CD4-positive, alpha-beta T cell treated with Interleukin-17A for 4 hours (primary cell): ENCODE results near the gene SOHLH2.

Source experiments
- DNase-seq: peaks from one replicate; pipeline ENCODE4 v3.0.0-alpha.2; 2020; ENCODE audit warnings: mixed read lengths

The SOHLH2 gene

DNA sequence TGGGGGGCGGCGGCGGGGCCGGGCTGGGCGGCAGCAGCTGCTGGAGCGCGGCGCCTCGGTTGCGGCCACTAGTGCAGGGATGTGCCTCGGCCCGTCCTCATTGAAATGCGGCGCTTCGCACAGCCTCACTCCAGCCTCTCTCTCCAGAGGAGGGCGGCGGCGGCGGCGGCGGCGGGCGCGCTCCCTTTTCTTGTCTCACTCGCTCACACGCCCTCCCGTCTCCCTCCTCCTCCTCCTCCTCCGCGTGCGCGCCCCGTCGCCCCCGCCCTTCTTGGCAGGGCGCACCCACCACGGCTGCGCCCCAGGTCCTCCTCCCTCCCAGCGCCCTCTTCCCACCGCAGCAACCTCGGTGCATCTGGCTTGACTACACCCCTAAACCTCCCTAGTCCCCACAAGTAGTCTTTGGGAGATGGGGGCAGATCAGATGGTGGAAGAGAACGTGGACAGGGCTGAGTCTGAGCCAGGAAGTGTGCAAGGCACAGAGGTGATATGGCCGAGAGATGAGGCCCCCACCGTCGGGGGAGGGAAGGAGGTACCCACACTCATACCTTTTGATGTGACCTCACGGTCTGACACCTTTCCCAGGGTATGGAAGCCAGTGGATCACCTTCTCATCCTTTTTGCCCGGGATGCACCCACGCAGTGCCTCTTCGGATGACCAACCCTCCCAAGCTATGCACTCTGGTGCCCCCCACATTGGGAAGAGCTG is 83.0 kb downstream of the SOHLH2 start, which contains the start of gene DCLK1:
Gene DCLK1, minus strand, starts transcription at position 161 of the 709 bp plus-strand sequence.
- no peak for DNase-seq

DNA sequence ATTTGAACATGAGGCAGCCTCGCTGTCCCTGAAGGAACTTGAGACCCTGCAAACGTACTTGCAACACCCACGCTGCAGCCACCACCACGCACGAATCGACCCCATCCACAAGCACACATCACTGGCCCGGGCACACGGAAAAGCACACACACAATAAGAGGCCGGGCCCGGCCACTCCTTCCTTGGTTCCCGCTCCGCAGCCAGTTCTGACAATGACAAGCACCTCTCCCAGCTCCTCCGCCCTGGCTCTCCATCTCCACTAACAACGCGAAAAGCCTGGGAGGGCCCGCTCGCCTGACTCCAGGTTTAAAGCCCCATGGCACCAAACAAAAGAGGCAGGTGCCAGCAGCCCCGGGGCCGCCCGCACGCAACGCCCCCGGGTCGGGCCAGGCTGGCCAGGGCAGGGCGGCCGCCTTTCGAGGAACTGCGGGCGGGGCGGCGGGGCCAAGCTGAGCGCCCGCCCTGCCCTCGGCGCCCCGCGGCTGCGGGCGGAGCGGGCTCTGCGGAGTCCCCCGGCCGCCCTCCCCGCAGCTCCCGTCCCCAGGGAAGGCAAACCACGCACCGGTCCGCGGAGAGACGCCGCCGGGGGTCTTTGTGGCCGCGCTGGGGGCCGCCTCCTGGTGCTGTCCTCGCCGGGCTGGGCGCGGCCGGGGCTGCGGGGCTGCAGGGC is 83.7 kb downstream of the SOHLH2 start:
- no peak for DNase-seq

- DNase-seq, result no peak
These were observed 84.2 kb downstream of the SOHLH2 start for GRCh38 chr13:36130193-36130551.

DNA sequence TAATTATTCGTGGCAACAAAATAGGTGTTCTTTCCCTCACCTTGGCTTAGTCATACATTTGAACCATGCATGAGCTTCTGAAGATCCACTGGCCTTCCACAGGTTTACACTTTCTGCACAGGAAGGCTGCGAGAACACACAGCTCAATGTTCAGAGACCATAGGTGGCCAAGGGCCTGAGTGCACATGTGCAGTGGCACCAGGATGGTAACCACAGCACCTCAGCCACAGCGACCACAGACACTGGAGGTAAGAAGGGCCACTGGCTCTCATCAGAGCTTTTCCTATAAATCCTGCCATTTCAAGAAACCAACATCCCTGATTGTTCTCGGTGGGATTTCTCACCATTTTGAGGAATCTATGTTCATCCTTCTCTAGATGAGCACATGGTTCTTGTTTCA is 84.8 kb downstream of the SOHLH2 start:
- DNase-seq, result no peak

DNA sequence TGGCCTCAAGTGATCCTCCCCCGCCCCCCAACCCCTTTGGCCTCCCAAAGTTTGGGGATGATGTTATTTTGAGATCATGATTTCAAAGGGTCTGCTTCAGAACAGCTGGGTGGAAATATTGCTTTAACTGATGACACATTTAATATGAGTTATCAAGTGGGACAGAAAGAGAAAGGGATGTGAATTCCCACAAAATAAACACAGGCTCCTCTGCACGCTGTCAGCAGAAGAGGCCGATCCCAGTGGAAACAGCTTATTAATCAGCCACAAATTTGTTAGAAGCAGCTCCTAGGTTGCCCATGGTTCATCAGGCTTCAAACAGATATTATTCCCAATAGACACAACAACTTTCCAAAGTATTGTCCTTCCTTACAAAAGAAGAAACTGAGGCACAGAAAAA is 87.9 kb downstream of the SOHLH2 start:
- no peak for DNase-seq

GRCh38 chr13:36125841-36126240 is 88.5 kb downstream of the SOHLH2 start:
- no peak for DNase-seq

DNA sequence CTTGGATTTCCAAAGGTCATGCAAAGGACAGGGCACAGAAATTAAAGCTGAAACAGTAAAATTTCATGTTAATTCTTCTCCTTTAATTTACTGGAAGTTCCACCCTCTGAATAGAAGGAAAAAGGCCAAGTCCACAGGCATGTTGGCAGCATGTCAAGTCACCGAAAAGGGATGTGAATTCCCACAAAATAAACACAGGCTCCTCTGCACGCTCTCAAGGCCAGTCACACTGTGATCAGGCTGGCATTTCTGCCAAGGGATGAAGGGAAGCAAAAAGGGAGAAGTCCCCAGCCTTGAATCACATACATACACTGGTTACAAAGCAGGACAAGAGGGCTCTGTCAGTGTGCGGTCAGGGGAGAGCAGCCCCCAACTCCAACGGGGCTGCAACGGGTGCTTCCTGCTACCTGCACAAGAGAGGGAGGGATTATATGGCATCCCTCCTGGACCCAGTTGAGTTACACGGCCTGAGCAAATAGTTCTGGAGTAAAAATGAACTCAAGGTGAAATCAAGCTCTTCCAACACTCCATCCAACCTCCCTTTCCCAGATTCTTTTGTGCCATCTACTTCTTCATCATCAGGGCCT is 90.0 kb downstream of the SOHLH2 start:
- no peak for DNase-seq
